Endothelial cell of umbilical vein (primary cell): ENCODE results near the gene LPP. TPM values are rescaled to one million over a fixed set of nuclear protein-coding genes. Genes with fewer than 3 reads are reported as not detected.

Experiments
- BruUV-seq: library from RNA; stranded (reverse); fragments of 400-500 nt; replicated peaks from 2 replicates; lab custom pipeline; 2021; lab: Mats Ljungman, UMichigan
- CTCF ChIA-PET: fragments of 300-600, 350-600 bp; sonication (Branson Sonifier 250); formaldehyde crosslinking; loops from one replicate; lab custom pipeline; 2021; ENCODE audit warnings: antibody characterized with exemption, inconsistent platforms; lab: Charles Lee
- POLR2A ChIA-PET: fragments of 300-600, 350-600 bp; sonication (Branson Sonifier 250); formaldehyde crosslinking; loops from one replicate; lab custom pipeline; 2021; ENCODE audit warnings: antibody characterized with exemption, inconsistent platforms; lab: Charles Lee
- DNase-seq: peaks from one replicate; pipeline ENCODE4 v3.0.0-alpha.2; 2011; ENCODE audit warnings: low read depth, low spot score
- FAIRE-seq: peaks from 2 replicates; lab custom pipeline; 2011; peaks lifted over from hg19 to GRCh38; lab: Jason Lieb, UNC
- H2AFZ ChIP-seq: 2 replicates; pipeline ENCODE4 v1.6.0; 2012; ENCODE audit warnings: low read depth, low read length, control low read depth, inconsistent platforms
- H3K27ac ChIP-seq: 2 replicates; pipeline ENCODE4 v1.5.1; 2011; ENCODE audit warnings: low read depth, mild to moderate bottlenecking, control low read depth, low read length, moderate library complexity; ENCODE audit not compliant: insufficient read depth
- H3K27me3 ChIP-seq, 2 experiments: 2 replicates each; pipeline versions ENCODE4 v1.6.0 to v1.6.1; 2011; ENCODE audit warnings: low read length in 2 of 2, mixed read lengths in 1 of 2; ENCODE audit not compliant: control insufficient read depth in 2 of 2, insufficient read depth in 2 of 2
- H3K36me3 ChIP-seq, 2 experiments: 2 replicates in 1 of 2; 3 replicates in 1 of 2; pipeline ENCODE4 v1.5.1; 2011; ENCODE audit warnings: low read length in 2 of 2, mild to moderate bottlenecking in 1 of 2, moderate library complexity in 1 of 2; ENCODE audit not compliant: control insufficient read depth in 2 of 2, insufficient read depth in 2 of 2; ENCODE audit errors: extremely low read depth in 1 of 2
- H3K4me1 ChIP-seq: 3 replicates; pipeline ENCODE4 v1.5.1; 2011; ENCODE audit warnings: mild to moderate bottlenecking, low read length; ENCODE audit not compliant: control insufficient read depth, insufficient read depth; ENCODE audit errors: extremely low read depth
- H3K4me2 ChIP-seq: 2 replicates; pipeline ENCODE4 v1.6.1; 2011; ENCODE audit warnings: low read length, control low read depth, mixed read lengths; ENCODE audit not compliant: insufficient read depth
- H3K4me3 ChIP-seq, 3 experiments: fragments of 200-600 bp in 1 of 3; sonication (generic), shearing (Covaris generic) in 1 of 3; replicated peaks in 1 of 3; 2 replicates each; pipeline ENCODE4 v1.5.1; 2011 to 2016; ENCODE audit warnings: control low read depth in 3 of 3, low read length in 3 of 3, mild to moderate bottlenecking in 2 of 3, inconsistent platforms in 1 of 3, low read depth in 1 of 3, moderate library complexity in 1 of 3; ENCODE audit not compliant: insufficient read depth in 1 of 3
- H3K79me2 ChIP-seq: 2 replicates; pipeline ENCODE4 v1.6.0; 2012; ENCODE audit warnings: low read length, inconsistent platforms; ENCODE audit not compliant: control insufficient read depth, insufficient read depth
- H3K9ac ChIP-seq: replicated peaks from 2 replicates; pipeline ENCODE3; 2011; ENCODE audit warnings: low read length, control low read depth; ENCODE audit not compliant: insufficient read depth; ENCODE audit errors: extremely low read depth
- H3K9me1 ChIP-seq: replicated peaks from 3 replicates; pipeline ENCODE4 v1.6.0; 2011; ENCODE audit warnings: mild to moderate bottlenecking, low read length; ENCODE audit not compliant: control insufficient read depth, insufficient read depth; ENCODE audit errors: extremely low read depth
- H3K9me3 ChIP-seq: replicated peaks from 2 replicates; pipeline ENCODE4 v1.5.1; 2012; ENCODE audit warnings: low read length, inconsistent platforms; ENCODE audit not compliant: control insufficient read depth, insufficient read depth
- H4K20me1 ChIP-seq: replicated peaks from 2 replicates; pipeline ENCODE3; 2011; ENCODE audit warnings: mild to moderate bottlenecking, low read length; ENCODE audit not compliant: control insufficient read depth, insufficient read depth; ENCODE audit errors: extremely low read depth
- CTCF ChIP-seq, 2 donors: IDR thresholded peaks; 1 replicate in 1 of 2; 2 replicates in 1 of 2; pipeline ENCODE4 v1.5.1; 2011; ENCODE audit warnings: low read length in 2 of 2, mild to moderate bottlenecking in 2 of 2, moderate library complexity in 2 of 2, control low read depth in 1 of 2, inconsistent platforms in 1 of 2, low read depth in 1 of 2; ENCODE audit not compliant: insufficient read depth in 1 of 2; ENCODE audit errors: extremely low read depth in 1 of 2
- EZH2 ChIP-seq: IDR thresholded peaks from 2 replicates; pipeline ENCODE4 v1.6.1; 2012; ENCODE audit warnings: borderline replicate concordance, low read depth, mild to moderate bottlenecking, moderate library complexity, low read length, inconsistent platforms; ENCODE audit not compliant: severe bottlenecking
- FOS ChIP-seq: IDR thresholded peaks from 2 replicates; pipeline ENCODE4 v1.6.1; 2011; ENCODE audit warnings: mild to moderate bottlenecking, low read length, moderate library complexity, borderline replicate concordance; ENCODE audit not compliant: insufficient read depth
- GATA2 ChIP-seq: IDR thresholded peaks from 2 replicates; pipeline ENCODE4 v1.7.0; 2011; ENCODE audit warnings: low read depth, mild to moderate bottlenecking, moderate library complexity, mixed read lengths, low read length; ENCODE audit not compliant: insufficient read length, insufficient read depth
- JUN ChIP-seq: IDR thresholded peaks from 2 replicates; pipeline ENCODE4 v1.6.1; 2011; ENCODE audit warnings: borderline replicate concordance, low read depth; ENCODE audit not compliant: insufficient read length, insufficient read depth
- MAX ChIP-seq: IDR thresholded peaks from 2 replicates; pipeline ENCODE4 v1.6.1; 2011; ENCODE audit not compliant: insufficient read depth, insufficient read length
- MYC ChIP-seq: IDR thresholded peaks from one replicate; pipeline ENCODE4 v1.6.1; 2011; ENCODE audit warnings: mild to moderate bottlenecking, low read depth, low read length
- POLR2A ChIP-seq: IDR thresholded peaks from 2 replicates; pipeline ENCODE4 v1.6.1; 2012; ENCODE audit warnings: low read depth, mild to moderate bottlenecking, control low read depth, low read length
- dilution Hi-C: fragments of 300-500 bp; cut with MboI; formaldehyde crosslinking; loops from one replicate; pipeline ENCODE4 v1.15.0; 2019; ENCODE audit warnings: low sequenced_read_pairs; ENCODE audit not compliant: extremely low pct_ligation_motif_present
- intact Hi-C: fragments of 100-400 bp; cut with micrococcal nuclease; formaldehyde crosslinking; loops from one replicate; pipeline ENCODE4 v1.10.0; 2022
- polyA plus RNA-seq, 4 experiments: library from polyadenylated mRNA; depleted of rRNA in 3 of 4; stranded (reverse) in 3 of 4; unstranded in 1 of 4; fragments of >200 nt; gene quantifications; 2 replicates each; pipeline versions ENCODE4 v1.2.1 to v1.2.3, GENCODE V29; 2011 to 2012; ENCODE audit warnings: missing spikeins in 1 of 4
- total RNA-seq: library from RNA; stranded (reverse); gene quantifications from 2 replicates; pipeline ENCODE4 v1.2.3, GENCODE V29; 2021

Gene LPP
- total and polyA plus RNA-seq, 2 donors (not counting 3 experiments of a cell fraction or from before 2014, with no cell fraction given): 16.9 to 153 TPM

GRCh38 chr3:188209034-188209433, 55.1 kb downstream of the LPP start:
- H3K4me2 ChIP-seq: no peak overlapping the region
- BruUV-seq: no TSS peak
- CTCF ChIA-PET: no interaction called here
- peaks cover 0 to 5% of the 10 kb centered on the region in 2 experiments for H3K36me3 ChIP-seq
- POLR2A ChIA-PET: no interaction called here
- H3K9me1 ChIP-seq: no peaks in the 10 kb centered on the region
- dilution Hi-C loops: no loop called here
- no peak overlapping the region for H3K9ac ChIP-seq
- TF ChIP-seq CTCF (IDR thresholded peaks at IDR 0.05; ENCODE audit: extremely low read depth in 1 of 2, insufficient read depth in 1 of 2, low read depth in 1 of 2, low read length in 2 of 2): no peak
- no peak for TF ChIP-seq JUN
- TF ChIP-seq MAX: no peak
- TF ChIP-seq GATA2: no peak
- no peak for TF ChIP-seq MYC
- TF ChIP-seq FOS: no peak
- no peak for TF ChIP-seq POLR2A
- TF ChIP-seq EZH2: no peak
- no peak overlapping the region for H3K27ac ChIP-seq
- peaks cover 38% of the 10 kb centered on the region for H3K79me2 ChIP-seq
- H3K27me3 ChIP-seq: no peaks in the 10 kb centered on the region
- no peak overlapping the region for H3K4me3 ChIP-seq
- H4K20me1 ChIP-seq: no peaks in the 10 kb centered on the region
- DNase-seq (no peak), FAIRE-seq (no peak)
- no peaks in the 10 kb centered on the region for H3K9me3 ChIP-seq
- no peak overlapping the region for H2AFZ ChIP-seq
- no peaks in the 10 kb centered on the region for H3K4me1 ChIP-seq
- intact Hi-C loops: no loop called here
